ENCODE data around the gene ID3. TPM values are rescaled to one million over a fixed set of nuclear protein-coding genes. Genes with fewer than 3 reads are reported as not detected.

Gene ID3
- total RNA-seq, 1 donor from 2014 or later: 205 TPM

- ATAC-seq (ENCODE audit: low read depth): no peak
- POLR2A ChIA-PET: interaction anchor here (1.1 to 36.4 kb wide), 4 partner anchors 11 to 53 kb away, joined by 3 to 1151 read pairs (median 314); partner anchors contain the start of gene ID3
- intact Hi-C loops (cut with micrococcal nuclease): no loop called here
Observed at GRCh38 chr1:23571465-23571864, 12.2 kb upstream of the ID3 start.

GRCh38 chr1:23570001-23570691, 10.8 kb upstream of the ID3 start:
- H3K27ac Mint-ChIP-seq: no peak overlapping the region
- ChIA-PET CTCF (interaction anchor here (0.9 to 31.5 kb wide), 4 partner anchors 12 to 65 kb away, joined by 3 to 872 read pairs (median 6); no protein-coding TSS in a partner anchor), POLR2A (interaction anchor here (0.9 to 36.4 kb wide), 5 partner anchors 10 to 49 kb away, joined by 3 to 1151 read pairs (median 108); partner anchors contain the start of gene ID3)
- H3K4me1 Mint-ChIP-seq: peaks cover 69% of the 10 kb centered on the region
- peaks cover 3% of the 10 kb centered on the region for H3K9me3 Mint-ChIP-seq
- no peaks in the 10 kb centered on the region for H3K27me3 Mint-ChIP-seq
- no peak for ATAC-seq (ENCODE audit: low read depth)
- intact Hi-C loops (cut with micrococcal nuclease): no loop called here
- peak overlapping the region; percentile 38 for H3K4me3 Mint-ChIP-seq
- no peak for DNase-seq
- peaks cover 3% of the 10 kb centered on the region for H3K36me3 Mint-ChIP-seq (ENCODE audit: low read depth)
- no peak for TF ChIP-seq CTCF (IDR thresholded peaks at IDR 0.05)

More at GRCh38 chr1:23571465-23571864, 12.2 kb upstream of the ID3 start:
- TF ChIP-seq CTCF (IDR thresholded peaks at IDR 0.05): no peak
- Mint-ChIP-seq H3K27ac (no peak overlapping the region), H3K4me3 (no peak overlapping the region), H3K9me3 (peaks cover 4% of the 10 kb centered on the region), H3K4me1 (peaks cover 74% of the 10 kb centered on the region), H3K27me3 (no peaks in the 10 kb centered on the region), H3K36me3 (ENCODE audit: low read depth) (peaks cover 3% of the 10 kb centered on the region)
- no peak for DNase-seq
- CTCF ChIA-PET: interaction anchor here (0.8 to 1.0 kb wide), 2 partner anchors 63 to 66 kb away, joined by 3 read pairs; no protein-coding TSS in a partner anchor

GRCh38 chr1:23568608-23569383, 9.5 kb upstream of the ID3 start:
- Mint-ChIP-seq H3K9me3 (no peaks in the 10 kb centered on the region), H3K36me3 (ENCODE audit: low read depth) (peaks cover 3% of the 10 kb centered on the region), H3K4me1 (peaks cover 61% of the 10 kb centered on the region), H3K27ac (peak overlapping the region; percentile 92), H3K4me3 (peak overlapping the region; percentile 93), H3K27me3 (no peaks in the 10 kb centered on the region)
- ATAC-seq (ENCODE audit: low read depth) (no peak), DNase-seq (no peak)
- ChIA-PET CTCF (interaction anchor here (0.6 to 31.5 kb wide), 4 partner anchors 11 to 240 kb away, joined by 3 to 872 read pairs (median 6); no protein-coding TSS in a partner anchor), POLR2A (interaction anchor here (0.7 to 36.4 kb wide), 10 partner anchors 5 to 342 kb away, joined by 3 to 1151 read pairs (median 4); partner anchors contain the start of gene ID3)
- TF ChIP-seq CTCF (IDR thresholded peaks at IDR 0.05): no peak
- intact Hi-C loops (cut with micrococcal nuclease): loop anchor here (1.0 kb wide), 1 partner anchor 9 kb away; the partner anchor contains the start of gene ID3

GRCh38 chr1:23567996-23568607, 8.8 kb upstream of the ID3 start:
- peaks cover 61% of the 10 kb centered on the region for H3K4me1 Mint-ChIP-seq
- intact Hi-C loops (cut with micrococcal nuclease): loop anchor here (1.0 kb wide), 1 partner anchor 9 kb away; no protein-coding TSS in a partner anchor

More at GRCh38 chr1:23567996-23568607, 8.8 kb upstream of the ID3 start:
- no peaks in the 10 kb centered on the region for H3K27me3 Mint-ChIP-seq
- no peaks in the 10 kb centered on the region for H3K9me3 Mint-ChIP-seq
- peaks cover 3% of the 10 kb centered on the region for H3K36me3 Mint-ChIP-seq (ENCODE audit: low read depth)
- DNase-seq: no peak
- peak; percentile 29 for ATAC-seq (ENCODE audit: low read depth)
- peak overlapping the region; percentile 93 for H3K4me3 Mint-ChIP-seq
- H3K27ac Mint-ChIP-seq: peak overlapping the region; percentile 92
- ChIA-PET CTCF (interaction anchor here (0.6 to 31.5 kb wide), 3 partner anchors 8 to 240 kb away, joined by 4 to 872 read pairs (median 19); no protein-coding TSS in a partner anchor), POLR2A (interaction anchor here (0.6 to 36.4 kb wide), 10 partner anchors 6 to 373 kb away, joined by 3 to 1151 read pairs (median 4); partner anchors contain the start of gene ID3)
- no peak for TF ChIP-seq CTCF (IDR thresholded peaks at IDR 0.05)

Measured in activated B cell treated with CpG ODN at 0.5 μM for 24 hours (primary cell).